ENCODE results near the gene SLC16A9. TPM values are rescaled to one million over a fixed set of nuclear protein-coding genes. Genes with fewer than 3 reads are reported as not detected.

Gene SLC16A9
- total RNA-seq, 1 experiment from 2014 or later = 5.9 TPM

GRCh38 chr10:59736749-59737148 is 27.1 kb upstream of the SLC16A9 start:
- DNase-seq (ENCODE audit: low read depth, low spot score) = no peak
- Histone ChIP-seq H3K9me2 (ENCODE audit: insufficient read depth) (no peaks in the 10 kb centered on the region), H3K36me3 (ENCODE audit: control insufficient read depth in 1 of 2, insufficient read depth in 2 of 2, low read length in 2 of 2) (no peaks in the 10 kb centered on the region), H3K4me2 (ENCODE audit: low read length) (no peak overlapping the region), H4K20me1 (ENCODE audit: insufficient read depth) (no peaks in the 10 kb centered on the region), H3K4me3 (replicated peaks in 1 of 2; ENCODE audit: low read depth in 1 of 2, low read length in 2 of 2) (no peak overlapping the region), H3K9me3 (ENCODE audit: control insufficient read depth in 1 of 2, insufficient read depth in 1 of 2, low read depth in 1 of 2, low read length in 2 of 2) (no peaks in the 10 kb centered on the region), H2AFZ (ENCODE audit: low read depth, low read length, poor library complexity, severe bottlenecking) (no peak overlapping the region), H3K27ac (ENCODE audit: low read depth, low read length) (no peak overlapping the region), H3K79me2 (ENCODE audit: insufficient read depth, low read length) (no peaks in the 10 kb centered on the region), H3K4me1 (ENCODE audit: control insufficient read depth in 1 of 2, insufficient read depth in 2 of 2, low read length in 2 of 2) (no peaks in the 10 kb centered on the region), H3K9ac (ENCODE audit: low read length) (no peak overlapping the region), H3K27me3 (ENCODE audit: insufficient read depth, low read length) (no peaks in the 10 kb centered on the region)
- POLR2A ChIA-PET = no interaction called here
- RAD21 ChIA-PET (ENCODE audit: low non-redundant PET in 1 of 2, low total read pairs in 2 of 2, uncharacterized antibody in 2 of 2, unreplicated experiment in 2 of 2) = no interaction called here
- BruUV-seq (replicated peaks) = no TSS peak
- ATAC-seq = no peak
- CTCF ChIA-PET = no interaction called here
- intact Hi-C loops (cut with micrococcal nuclease) = no loop called here
- TF ChIP-seq ZNF274 (IDR thresholded peaks at IDR 0.05; ENCODE audit: low read depth, low read length) = no peak
- no peak for TF ChIP-seq ZBTB33 (IDR thresholded peaks at IDR 0.05; ENCODE audit: extremely low read depth, insufficient replicate concordance, low read length)
- TF ChIP-seq POLR2A (IDR thresholded peaks at IDR 0.05; ENCODE audit: borderline replicate concordance, extremely low read depth, insufficient read depth, insufficient read length) = no peak
- TF ChIP-seq SIN3A (IDR thresholded peaks at IDR 0.05; ENCODE audit: low read depth) = no peak
- no peak for TF ChIP-seq EZH2 (IDR thresholded peaks at IDR 0.05)
- no peak for TF ChIP-seq JUND (IDR thresholded peaks at IDR 0.05)
- TF ChIP-seq EZH2phosphoT487 (IDR thresholded peaks at IDR 0.05; ENCODE audit: borderline replicate concordance) = no peak
- TF ChIP-seq POLR2AphosphoS5 (IDR thresholded peaks at IDR 0.05; ENCODE audit: low read depth, low read length) = no peak
- TF ChIP-seq CEBPB (IDR thresholded peaks at IDR 0.05; ENCODE audit: low read depth) = no peak
- no peak for TF ChIP-seq ELF1 (IDR thresholded peaks at IDR 0.05; ENCODE audit: borderline replicate concordance, low read depth)
- no peak for TF ChIP-seq SP1 (IDR thresholded peaks at IDR 0.05; ENCODE audit: low read depth)
- TF ChIP-seq, protein P1, sequence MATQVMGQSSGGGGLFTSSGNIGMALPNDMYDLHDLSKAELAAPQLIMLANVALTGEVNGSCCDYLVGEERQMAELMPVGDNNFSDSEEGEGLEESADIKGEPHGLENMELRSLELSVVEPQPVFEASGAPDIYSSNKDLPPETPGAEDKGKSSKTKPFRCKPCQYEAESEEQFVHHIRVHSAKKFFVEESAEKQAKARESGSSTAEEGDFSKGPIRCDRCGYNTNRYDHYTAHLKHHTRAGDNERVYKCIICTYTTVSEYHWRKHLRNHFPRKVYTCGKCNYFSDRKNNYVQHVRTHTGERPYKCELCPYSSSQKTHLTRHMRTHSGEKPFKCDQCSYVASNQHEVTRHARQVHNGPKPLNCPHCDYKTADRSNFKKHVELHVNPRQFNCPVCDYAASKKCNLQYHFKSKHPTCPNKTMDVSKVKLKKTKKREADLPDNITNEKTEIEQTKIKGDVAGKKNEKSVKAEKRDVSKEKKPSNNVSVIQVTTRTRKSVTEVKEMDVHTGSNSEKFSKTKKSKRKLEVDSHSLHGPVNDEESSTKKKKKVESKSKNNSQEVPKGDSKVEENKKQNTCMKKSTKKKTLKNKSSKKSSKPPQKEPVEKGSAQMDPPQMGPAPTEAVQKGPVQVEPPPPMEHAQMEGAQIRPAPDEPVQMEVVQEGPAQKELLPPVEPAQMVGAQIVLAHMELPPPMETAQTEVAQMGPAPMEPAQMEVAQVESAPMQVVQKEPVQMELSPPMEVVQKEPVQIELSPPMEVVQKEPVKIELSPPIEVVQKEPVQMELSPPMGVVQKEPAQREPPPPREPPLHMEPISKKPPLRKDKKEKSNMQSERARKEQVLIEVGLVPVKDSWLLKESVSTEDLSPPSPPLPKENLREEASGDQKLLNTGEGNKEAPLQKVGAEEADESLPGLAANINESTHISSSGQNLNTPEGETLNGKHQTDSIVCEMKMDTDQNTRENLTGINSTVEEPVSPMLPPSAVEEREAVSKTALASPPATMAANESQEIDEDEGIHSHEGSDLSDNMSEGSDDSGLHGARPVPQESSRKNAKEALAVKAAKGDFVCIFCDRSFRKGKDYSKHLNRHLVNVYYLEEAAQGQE (IDR thresholded peaks at IDR 0.05; ENCODE audit: low read depth) = no peak
- TF ChIP-seq, protein P2, sequence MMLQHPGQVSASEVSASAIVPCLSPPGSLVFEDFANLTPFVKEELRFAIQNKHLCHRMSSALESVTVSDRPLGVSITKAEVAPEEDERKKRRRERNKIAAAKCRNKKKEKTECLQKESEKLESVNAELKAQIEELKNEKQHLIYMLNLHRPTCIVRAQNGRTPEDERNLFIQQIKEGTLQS (IDR thresholded peaks at IDR 0.05) = no peak
